GM20431 (cell line): ENCODE data around the gene PAQR4.

Experiments
- in situ Hi-C: fragments of 300-500 bp; cut with MseI, MboI; formaldehyde crosslinking; loops from one replicate; pipeline ENCODE4 v1.15.0; 2020; ENCODE audit warnings: low sequenced_read_pairs; ENCODE audit not compliant: unreplicated experiment

Gene PAQR4

GRCh38 chr16:2975161-2975795, 6.1 kb downstream of the PAQR4 start:
- in situ Hi-C loops, result no loop called here

DNA sequence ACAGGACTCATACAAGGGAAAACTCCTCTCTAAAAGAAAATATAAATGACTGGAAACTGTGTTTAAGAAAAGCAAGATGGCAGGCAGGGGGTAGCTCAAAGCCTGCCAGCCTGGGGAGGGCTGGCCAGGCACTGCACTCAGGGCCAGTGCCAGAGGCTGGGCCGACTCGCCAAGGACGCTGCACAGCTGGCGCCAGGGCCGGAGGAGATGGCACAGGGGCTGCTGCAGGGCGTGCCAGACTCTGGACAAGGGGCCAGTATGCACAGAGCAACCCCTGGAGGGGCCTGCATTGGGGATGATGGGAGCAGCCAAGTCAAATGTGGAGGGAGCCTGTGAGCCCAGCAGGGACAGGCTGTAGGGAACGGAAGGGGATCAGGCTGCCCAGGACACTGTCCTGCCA, 7.1 kb downstream of the PAQR4 start:
- in situ Hi-C loops, result no loop called here

DNA sequence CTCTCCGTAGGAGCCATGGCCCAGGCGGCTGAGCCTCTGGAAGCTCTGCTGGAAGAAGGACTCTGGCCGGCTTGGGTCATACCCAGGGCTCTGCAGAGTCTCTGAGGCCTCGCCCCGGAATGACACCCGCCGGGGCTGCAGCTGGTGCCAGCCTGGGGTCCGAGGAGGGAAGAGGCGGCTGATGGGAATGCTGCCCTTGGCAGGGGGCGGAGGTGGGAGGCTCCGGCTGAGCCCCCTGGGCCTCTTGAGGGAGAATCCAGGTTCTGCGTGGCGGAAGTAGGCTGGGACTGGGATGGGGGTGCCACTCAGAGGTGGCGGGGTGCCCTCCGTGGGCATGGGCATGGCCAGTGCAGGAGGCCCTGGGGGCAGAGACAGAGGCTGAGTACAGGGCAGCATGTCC, 7.5 kb downstream of the PAQR4 start:
- in situ Hi-C loops, result no loop called here

DNA sequence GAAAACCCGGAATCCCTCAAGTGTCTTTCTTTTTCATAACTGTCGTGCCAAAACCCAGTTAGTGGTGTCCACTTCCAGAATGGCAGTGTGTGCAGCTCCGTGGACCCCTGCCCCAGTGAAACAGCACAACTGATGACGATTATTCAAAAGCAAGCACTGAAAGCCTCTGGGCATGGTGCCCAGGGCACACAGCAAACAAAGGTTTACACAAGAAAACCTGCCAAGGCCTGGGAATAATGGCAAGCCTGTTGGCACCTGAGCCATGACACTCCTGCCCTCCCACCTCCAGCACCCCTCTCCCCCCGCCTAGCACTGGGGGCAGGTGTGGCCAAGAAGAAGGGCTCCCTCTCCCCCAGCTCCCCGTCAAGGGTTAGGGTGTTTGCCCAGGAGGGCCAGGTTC, 8.3 kb downstream of the PAQR4 start:
- in situ Hi-C loops, result no loop called here

DNA sequence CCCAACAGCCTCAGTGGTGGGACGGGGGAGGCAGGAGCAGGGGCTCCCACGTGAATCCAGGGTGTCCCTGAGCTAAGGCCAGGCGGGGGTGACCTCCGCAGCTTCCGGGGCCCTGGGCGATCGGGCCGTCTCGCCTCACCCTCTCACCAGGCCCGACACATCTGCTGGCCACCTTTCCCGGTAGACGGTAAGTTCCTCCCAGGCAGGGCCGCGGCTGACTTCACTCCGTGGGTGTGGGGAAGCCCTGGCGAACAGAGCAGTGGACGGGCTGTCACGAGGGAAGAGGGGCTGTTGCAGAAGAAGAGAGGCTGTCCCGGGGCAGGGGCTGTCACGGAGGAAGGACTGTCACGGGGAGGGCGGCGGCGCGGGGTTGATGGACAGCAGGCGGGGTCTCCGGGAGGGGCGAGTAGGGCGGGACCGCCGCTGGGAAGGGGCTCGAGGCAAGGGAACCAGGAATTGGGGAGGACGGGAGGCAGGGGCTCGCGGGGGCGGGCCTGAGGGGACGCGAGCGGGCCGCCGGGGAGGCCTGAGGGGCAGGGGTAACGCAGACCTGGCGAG, 10.6 kb downstream of the PAQR4 start:
- in situ Hi-C loops, result no loop called here

GRCh38 chr16:2980227-2981176, 11.4 kb downstream of the PAQR4 start, which contains the start of gene PKMYT1:
PKMYT1 (minus strand) TSS chr16:2980446; CDS start chr16:2979657, 789 bp downstream.
- in situ Hi-C loops, result no loop called here

GRCh38 chr16:2981177-2981898, 12.2 kb downstream of the PAQR4 start:
- in situ Hi-C loops, result no loop called here

DNA sequence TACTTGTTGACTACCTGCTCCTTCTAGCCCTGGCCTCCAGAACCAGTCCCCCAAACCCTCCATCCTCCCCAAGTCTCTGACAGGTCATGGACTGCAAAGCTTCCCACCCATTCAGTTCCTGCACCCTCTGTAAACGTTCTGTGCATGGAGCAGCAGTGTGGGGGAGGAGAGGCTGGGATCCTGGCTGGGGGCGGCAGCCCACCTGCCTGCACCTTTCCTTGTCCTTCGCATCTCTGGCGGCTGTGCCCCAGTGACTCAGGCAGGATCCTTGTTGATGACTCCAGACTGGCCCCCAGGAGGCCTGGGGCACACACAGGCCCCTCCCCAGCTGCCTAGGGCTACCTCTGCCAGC, 12.7 kb downstream of the PAQR4 start:
- in situ Hi-C loops, result no loop called here

GRCh38 chr16:2982402-2982801, 13.3 kb downstream of the PAQR4 start:
- in situ Hi-C loops, result no loop called here

DNA sequence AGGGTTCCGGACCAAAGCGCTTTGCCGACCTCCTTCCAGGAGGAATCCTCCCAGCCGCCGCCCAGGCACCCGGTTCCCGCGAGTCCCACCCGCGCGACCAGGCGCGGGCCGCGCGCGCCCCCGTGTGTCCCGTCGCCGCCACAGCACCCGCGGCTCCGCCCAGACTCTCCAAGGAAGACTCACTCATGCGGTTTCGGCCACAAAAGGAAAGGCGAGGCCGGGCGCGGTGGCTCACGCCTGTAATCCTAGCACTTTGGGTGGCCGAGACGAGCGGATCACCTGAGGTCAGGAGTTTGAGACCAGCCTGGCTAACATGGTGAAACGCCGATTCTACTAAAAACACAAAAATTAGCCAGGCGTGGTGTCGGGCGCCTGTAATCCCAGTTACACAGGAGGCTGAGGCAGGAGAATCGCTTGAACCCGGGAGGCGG, 14.6 kb downstream of the PAQR4 start:
- in situ Hi-C loops, result no loop called here

GRCh38 chr16:2985462-2985861, 16.3 kb downstream of the PAQR4 start:
- in situ Hi-C loops, result no loop called here

DNA sequence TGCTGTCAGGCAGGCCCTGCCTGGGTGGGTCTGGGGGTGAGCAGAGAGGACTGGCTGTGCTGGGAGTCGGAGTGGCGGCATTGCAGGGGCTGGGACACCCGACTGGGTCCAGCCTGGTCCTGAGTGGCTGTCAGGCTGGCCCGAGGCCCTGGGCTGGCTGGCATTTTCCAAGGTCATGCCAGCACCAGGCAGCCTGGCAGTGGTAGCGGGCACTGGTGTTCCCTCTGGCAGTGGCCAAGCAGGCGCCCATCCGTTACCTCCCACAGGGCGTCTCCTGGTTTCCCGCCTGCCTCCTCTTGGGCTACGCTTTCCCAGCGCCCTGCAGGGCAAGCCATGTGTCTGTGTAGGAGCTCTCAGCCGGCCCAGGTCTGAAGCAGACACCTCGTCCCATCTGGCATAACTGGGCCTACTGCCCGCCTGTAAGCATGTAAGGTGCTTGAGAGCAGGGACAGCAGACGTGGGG, 16.8 kb downstream of the PAQR4 start:
- in situ Hi-C loops, result no loop called here

GRCh38 chr16:2986623-2987188, 17.6 kb downstream of the PAQR4 start:
- in situ Hi-C loops, result no loop called here

DNA sequence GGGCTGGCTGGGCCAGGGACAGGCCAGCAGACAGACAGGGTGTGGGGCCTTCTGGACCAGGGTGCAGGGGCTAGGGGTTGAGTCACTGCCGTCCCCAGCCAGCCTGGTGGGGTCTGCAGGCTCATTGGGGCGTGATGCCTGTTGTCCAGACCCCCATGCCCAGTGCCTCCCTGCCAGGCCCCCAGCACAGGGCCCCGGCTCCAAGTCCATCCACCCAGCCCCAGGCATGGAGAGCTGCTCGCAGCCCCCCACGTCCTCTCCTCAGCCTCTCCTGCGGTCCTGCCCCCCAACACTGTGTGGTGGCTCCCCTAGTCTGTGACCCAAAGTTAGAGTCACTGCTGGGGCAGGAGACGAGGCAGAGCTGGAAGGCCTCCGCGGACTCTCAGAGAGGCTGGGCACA, 18.1 kb downstream of the PAQR4 start:
- in situ Hi-C loops, result no loop called here

- in situ Hi-C loops, result no loop called here
Measured at GRCh38 chr16:2987833-2988232, 18.7 kb downstream of the PAQR4 start.

GRCh38 chr16:2988590-2989099, 19.5 kb downstream of the PAQR4 start:
- in situ Hi-C loops, result no loop called here

GRCh38 chr16:2990891-2991290, 21.7 kb downstream of the PAQR4 start:
- in situ Hi-C loops, result no loop called here

GRCh38 chr16:2991566-2992261, 22.6 kb downstream of the PAQR4 start:
- in situ Hi-C loops, result no loop called here

GRCh38 chr16:2992383-2993081, 23.4 kb downstream of the PAQR4 start:
- in situ Hi-C loops, result no loop called here
